Skeletal muscle cell (primary cell): ENCODE results near the gene ATP6V1C2.
"Not testable (repeated sequence)": the region's sequence is repeated elsewhere in the genome, so short reads cannot be mapped to it uniquely, and the experiment has no call there.

ENCODE experiments used
- DNase-seq: peaks from one replicate; pipeline ENCODE4 v3.0.0-alpha.2; 2010; ENCODE audit warnings: low read depth
- H3K4me3 ChIP-seq: 2 replicates; pipeline ENCODE4 v1.5.1; 2011; ENCODE audit warnings: low read depth, mild to moderate bottlenecking, control low read depth, low read length, moderate library complexity

Gene ATP6V1C2

GRCh38 chr2:10779776-10780490 is 58.5 kb downstream of the ATP6V1C2 start:
- DNase-seq, result no peak

GRCh38 chr2:10780491-10780820 is 59.0 kb downstream of the ATP6V1C2 start:
- no peak overlapping the region for H3K4me3 ChIP-seq
- DNase-seq, result no peak

More at GRCh38 chr2:10779776-10780490, 58.5 kb downstream of the ATP6V1C2 start:
- no peak overlapping the region for H3K4me3 ChIP-seq

GRCh38 chr2:10780821-10781220 is 59.4 kb downstream of the ATP6V1C2 start:
- not testable (repeated sequence) for DNase-seq

GRCh38 chr2:10781746-10782145 is 60.3 kb downstream of the ATP6V1C2 start:
- DNase-seq, result no peak
- H3K4me3 ChIP-seq, result no peak overlapping the region

More at GRCh38 chr2:10780821-10781220, 59.4 kb downstream of the ATP6V1C2 start:
- H3K4me3 ChIP-seq, result not testable (repeated sequence)

- no peak for DNase-seq
Measured at GRCh38 chr2:10783421-10783820, 62.0 kb downstream of the ATP6V1C2 start.

GRCh38 chr2:10784719-10785118 is 63.3 kb downstream of the ATP6V1C2 start:
- no peak for DNase-seq
- H3K4me3 ChIP-seq, result no peak overlapping the region

More at GRCh38 chr2:10783421-10783820, 62.0 kb downstream of the ATP6V1C2 start:
- no peak overlapping the region for H3K4me3 ChIP-seq

GRCh38 chr2:10785260-10785659 is 63.8 kb downstream of the ATP6V1C2 start:
- DNase-seq, result no peak
- H3K4me3 ChIP-seq, result no peak overlapping the region

- DNase-seq, result no peak
- H3K4me3 ChIP-seq, result no peak overlapping the region
Measured at GRCh38 chr2:10786240-10786982, 65.0 kb downstream of the ATP6V1C2 start.

- no peak overlapping the region for H3K4me3 ChIP-seq
- DNase-seq, result no peak
Measured at GRCh38 chr2:10787176-10787968, 65.9 kb downstream of the ATP6V1C2 start.

GRCh38 chr2:10788855-10789254 is 67.4 kb downstream of the ATP6V1C2 start:
- DNase-seq, result no peak
- H3K4me3 ChIP-seq, result no peak overlapping the region

GRCh38 chr2:10790228-10790973 is 69.0 kb downstream of the ATP6V1C2 start:
- H3K4me3 ChIP-seq, result no peak overlapping the region
- no peak for DNase-seq

GRCh38 chr2:10792001-10792634 is 70.7 kb downstream of the ATP6V1C2 start:
- no peak for DNase-seq
- H3K4me3 ChIP-seq, result no peak overlapping the region

GRCh38 chr2:10792660-10793400 is 71.4 kb downstream of the ATP6V1C2 start:
- no peak for DNase-seq
- H3K4me3 ChIP-seq, result no peak overlapping the region

- DNase-seq, result no peak
Measured at GRCh38 chr2:10793816-10794215, 72.4 kb downstream of the ATP6V1C2 start.

GRCh38 chr2:10794876-10795275 is 73.4 kb downstream of the ATP6V1C2 start:
- no peak overlapping the region for H3K4me3 ChIP-seq
- no peak for DNase-seq

More at GRCh38 chr2:10793816-10794215, 72.4 kb downstream of the ATP6V1C2 start:
- no peak overlapping the region for H3K4me3 ChIP-seq

GRCh38 chr2:10795508-10796046 is 74.1 kb downstream of the ATP6V1C2 start:
- no peak overlapping the region for H3K4me3 ChIP-seq
- no peak for DNase-seq

- H3K4me3 ChIP-seq, result no peak overlapping the region
Measured at GRCh38 chr2:10796703-10797102, 75.3 kb downstream of the ATP6V1C2 start.

GRCh38 chr2:10798783-10799182 is 77.4 kb downstream of the ATP6V1C2 start:
- no peak overlapping the region for H3K4me3 ChIP-seq
- no peak for DNase-seq

More at GRCh38 chr2:10796703-10797102, 75.3 kb downstream of the ATP6V1C2 start:
- DNase-seq, result no peak
